Astrocyte (in vitro differentiated cells and primary cell): Measurements from ENCODE around the gene DCHS2. TPM values are rescaled to one million over a fixed set of nuclear protein-coding genes. Genes with fewer than 3 reads are reported as not detected.

Experiments used
- DNase-seq: peaks from one replicate; pipeline ENCODE4 v3.0.0-alpha.2; 2010; ENCODE audit warnings: low read depth
- FAIRE-seq: peaks from 2 replicates; lab custom pipeline; 2011; peaks lifted over from hg19 to GRCh38; lab: Jason Lieb, UNC
- H2AFZ ChIP-seq: 2 replicates; pipeline ENCODE4 v1.6.0; 2012; ENCODE audit warnings: low read depth, low read length, inconsistent platforms
- H3K27ac ChIP-seq: 2 replicates; pipeline ENCODE4 v1.5.1; 2011; ENCODE audit warnings: low read depth, low read length, inconsistent platforms
- H3K27me3 ChIP-seq: 2 replicates; pipeline ENCODE4 v1.6.0; 2011; ENCODE audit warnings: low read length, inconsistent platforms; ENCODE audit not compliant: insufficient read depth
- H3K36me3 ChIP-seq: 2 replicates; pipeline ENCODE4 v1.5.1; 2011; ENCODE audit warnings: low read length, inconsistent platforms; ENCODE audit not compliant: insufficient read depth
- H3K4me1 ChIP-seq: 2 replicates; pipeline ENCODE4 v1.5.1; 2011; ENCODE audit warnings: low read length, inconsistent platforms; ENCODE audit not compliant: insufficient read depth
- H3K4me2 ChIP-seq: 2 replicates; pipeline ENCODE4 v1.6.0; 2012; ENCODE audit warnings: low read length, inconsistent platforms
- H3K4me3 ChIP-seq: 2 replicates; pipeline ENCODE4 v1.5.1; 2011; ENCODE audit warnings: low read depth, mild to moderate bottlenecking, low read length, inconsistent platforms; ENCODE audit not compliant: insufficient read depth
- H3K79me2 ChIP-seq: 2 replicates; pipeline ENCODE4 v1.6.0; 2012; ENCODE audit warnings: mild to moderate bottlenecking, low read length, inconsistent platforms; ENCODE audit not compliant: insufficient read depth
- H3K9ac ChIP-seq: 2 replicates; pipeline ENCODE4 v1.6.0; 2012; ENCODE audit warnings: mild to moderate bottlenecking, low read length, inconsistent platforms
- H3K9me3 ChIP-seq: 2 replicates; pipeline ENCODE4 v1.5.1; 2012; ENCODE audit warnings: low read depth, mild to moderate bottlenecking, low read length, inconsistent platforms; ENCODE audit not compliant: insufficient read depth
- H4K20me1 ChIP-seq: 2 replicates; pipeline ENCODE4 v1.6.0; 2012; ENCODE audit warnings: low read length, inconsistent platforms; ENCODE audit not compliant: insufficient read depth
- H3K27ac Mint-ChIP-seq: one replicate; pipeline ENCODE4 v1.8.0; 2021; ENCODE audit warnings: mild to moderate bottlenecking, mixed read lengths; ENCODE audit not compliant: unreplicated experiment
- H3K27me3 Mint-ChIP-seq: one replicate; pipeline ENCODE4 v1.8.0; 2021; ENCODE audit warnings: low read depth, mixed read lengths; ENCODE audit not compliant: unreplicated experiment
- H3K36me3 Mint-ChIP-seq: one replicate; pipeline ENCODE4 v1.8.0; 2021; ENCODE audit warnings: low read depth, mixed read lengths; ENCODE audit not compliant: unreplicated experiment
- H3K4me1 Mint-ChIP-seq: one replicate; pipeline ENCODE4 v1.8.0; 2021; ENCODE audit warnings: low read depth, mixed read lengths; ENCODE audit not compliant: unreplicated experiment
- H3K4me3 Mint-ChIP-seq: one replicate; pipeline ENCODE4 v1.8.0; 2021; ENCODE audit warnings: mild to moderate bottlenecking, moderate library complexity, mixed read lengths; ENCODE audit not compliant: unreplicated experiment
- H3K9me3 Mint-ChIP-seq: one replicate; pipeline ENCODE4 v1.8.0; 2021; ENCODE audit warnings: mild to moderate bottlenecking, mixed read lengths; ENCODE audit not compliant: unreplicated experiment
- EZH2 ChIP-seq: IDR thresholded peaks from 2 replicates; pipeline ENCODE4 v1.6.1; 2012; ENCODE audit warnings: mild to moderate bottlenecking, low read length, inconsistent platforms; ENCODE audit not compliant: insufficient read depth
- total RNA-seq: library from RNA; stranded (reverse); gene quantifications from 2 replicates; pipeline ENCODE4 v1.2.1, GENCODE V29; 2021
- TF ChIP-seq, protein P1 (sequence below): IDR thresholded peaks from 2 replicates; pipeline ENCODE4 v1.5.1; 2011; ENCODE audit warnings: low read depth, mild to moderate bottlenecking, inconsistent platforms, low read length, moderate library complexity; ENCODE audit not compliant: insufficient read depth

DCHS2 gene
- total RNA-seq, 1 donor from 2014 or later = 0.25 TPM

DNA sequence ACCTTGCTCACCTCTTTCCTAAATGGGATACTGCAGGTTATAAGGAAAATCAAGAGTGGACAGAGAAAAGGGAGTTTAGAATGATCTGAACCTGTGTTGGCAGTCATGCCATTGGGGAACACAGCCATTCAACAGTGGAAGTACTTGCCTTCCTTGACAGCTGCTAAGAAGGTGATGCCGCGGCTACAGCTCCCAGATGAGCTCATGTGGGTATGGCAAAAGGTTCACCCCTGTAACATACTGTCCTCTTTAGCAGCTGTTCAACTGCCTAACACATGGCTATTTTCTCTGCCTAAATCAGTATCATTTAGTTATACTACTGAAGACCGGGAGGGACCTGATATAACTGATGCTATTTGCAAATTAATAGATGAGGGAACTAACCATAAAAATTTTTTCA, 76.8 kb downstream of the DCHS2 start:
- H3K4me3 ChIP-seq = no peak overlapping the region
- H3K4me1 ChIP-seq = peaks cover 7% of the 10 kb centered on the region
- peaks cover 4% of the 10 kb centered on the region for H3K27me3 ChIP-seq
- H3K27ac ChIP-seq = no peak overlapping the region
- Mint-ChIP-seq H3K27me3 (peaks cover 12% of the 10 kb centered on the region), H3K27ac (no peak overlapping the region), H3K4me1 (peaks cover 5% of the 10 kb centered on the region), H3K4me3 (no peak overlapping the region), H3K9me3 (peaks cover 4% of the 10 kb centered on the region), H3K36me3 (no peaks in the 10 kb centered on the region)
- H3K79me2 ChIP-seq = no peaks in the 10 kb centered on the region
- H2AFZ ChIP-seq = no peak overlapping the region
- H4K20me1 ChIP-seq = no peaks in the 10 kb centered on the region
- no peak for DNase-seq
- H3K9me3 ChIP-seq = no peaks in the 10 kb centered on the region
- no peak for FAIRE-seq
- no peak overlapping the region for H3K4me2 ChIP-seq
- H3K36me3 ChIP-seq = no peaks in the 10 kb centered on the region
- H3K9ac ChIP-seq = no peak overlapping the region
- no peak for TF ChIP-seq EZH2

DNA sequence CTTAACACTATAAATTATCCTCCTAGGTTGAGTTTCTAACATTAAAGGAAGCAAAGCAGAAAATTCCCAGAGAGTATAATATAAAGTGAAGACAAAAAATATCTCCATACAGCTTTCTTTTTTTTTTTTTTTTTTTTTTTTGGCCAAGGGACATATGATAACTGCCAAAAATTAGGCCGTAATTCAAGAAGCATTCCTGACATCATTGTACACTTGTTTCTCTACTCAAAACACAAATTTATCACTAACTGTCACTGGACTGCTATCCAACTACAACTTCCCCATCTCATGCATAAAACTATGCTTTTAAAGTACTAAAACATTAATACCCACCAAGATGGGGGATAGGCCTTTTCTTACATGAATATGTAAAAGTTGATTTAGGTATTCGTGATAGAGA, 77.2 kb downstream of the DCHS2 start:
- TF ChIP-seq, protein P1, sequence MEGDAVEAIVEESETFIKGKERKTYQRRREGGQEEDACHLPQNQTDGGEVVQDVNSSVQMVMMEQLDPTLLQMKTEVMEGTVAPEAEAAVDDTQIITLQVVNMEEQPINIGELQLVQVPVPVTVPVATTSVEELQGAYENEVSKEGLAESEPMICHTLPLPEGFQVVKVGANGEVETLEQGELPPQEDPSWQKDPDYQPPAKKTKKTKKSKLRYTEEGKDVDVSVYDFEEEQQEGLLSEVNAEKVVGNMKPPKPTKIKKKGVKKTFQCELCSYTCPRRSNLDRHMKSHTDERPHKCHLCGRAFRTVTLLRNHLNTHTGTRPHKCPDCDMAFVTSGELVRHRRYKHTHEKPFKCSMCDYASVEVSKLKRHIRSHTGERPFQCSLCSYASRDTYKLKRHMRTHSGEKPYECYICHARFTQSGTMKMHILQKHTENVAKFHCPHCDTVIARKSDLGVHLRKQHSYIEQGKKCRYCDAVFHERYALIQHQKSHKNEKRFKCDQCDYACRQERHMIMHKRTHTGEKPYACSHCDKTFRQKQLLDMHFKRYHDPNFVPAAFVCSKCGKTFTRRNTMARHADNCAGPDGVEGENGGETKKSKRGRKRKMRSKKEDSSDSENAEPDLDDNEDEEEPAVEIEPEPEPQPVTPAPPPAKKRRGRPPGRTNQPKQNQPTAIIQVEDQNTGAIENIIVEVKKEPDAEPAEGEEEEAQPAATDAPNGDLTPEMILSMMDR = no peak
- TF ChIP-seq EZH2 = no peak
- DNase-seq (no peak), FAIRE-seq (no peak)
- no peak overlapping the region for H3K4me2 ChIP-seq
- no peak overlapping the region for H3K27ac Mint-ChIP-seq
- H3K9ac ChIP-seq = no peak overlapping the region
- no peak overlapping the region for H2AFZ ChIP-seq
- no peak overlapping the region for H3K4me3 Mint-ChIP-seq
- H3K4me1 ChIP-seq = peaks cover 7% of the 10 kb centered on the region
- peaks cover 5% of the 10 kb centered on the region for H3K4me1 Mint-ChIP-seq
- no peaks in the 10 kb centered on the region for H3K9me3 ChIP-seq
- H3K79me2 ChIP-seq = no peaks in the 10 kb centered on the region
- H3K9me3 Mint-ChIP-seq = peaks cover 4% of the 10 kb centered on the region
- no peaks in the 10 kb centered on the region for H4K20me1 ChIP-seq
- no peak overlapping the region for H3K4me3 ChIP-seq
- H3K27ac ChIP-seq = no peak overlapping the region
- peaks cover 4% of the 10 kb centered on the region for H3K27me3 ChIP-seq
- H3K36me3 Mint-ChIP-seq = no peaks in the 10 kb centered on the region
- H3K27me3 Mint-ChIP-seq = peaks cover 10% of the 10 kb centered on the region
- no peaks in the 10 kb centered on the region for H3K36me3 ChIP-seq

DNA sequence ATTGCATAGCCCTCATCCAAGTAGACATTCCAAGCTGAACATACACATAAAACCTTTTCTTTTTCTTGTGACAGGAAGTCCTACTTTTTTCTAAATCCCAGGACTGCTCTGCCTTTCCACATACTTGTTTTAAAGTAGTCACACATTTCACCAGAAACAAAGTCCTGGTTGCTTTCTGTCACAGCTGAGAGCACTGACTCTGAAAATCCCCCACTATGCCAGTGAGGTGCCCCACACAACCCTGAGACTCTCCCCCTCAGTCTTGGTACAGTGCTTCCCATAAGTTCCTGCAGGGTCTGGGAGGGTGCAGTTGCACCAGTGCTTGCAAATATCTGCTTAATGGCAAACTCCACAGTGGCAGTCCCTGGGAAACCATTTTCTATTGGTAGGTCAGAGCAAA, 84.2 kb downstream of the DCHS2 start:
- TF ChIP-seq EZH2 = no peak
- TF ChIP-seq, protein P1 = no peak
- H3K36me3 Mint-ChIP-seq = no peaks in the 10 kb centered on the region
- H3K27me3 Mint-ChIP-seq = peaks cover 2% of the 10 kb centered on the region
- H3K27ac ChIP-seq = no peak overlapping the region
- H3K4me1 ChIP-seq = no peaks in the 10 kb centered on the region
- peaks cover 4% of the 10 kb centered on the region for H3K9me3 Mint-ChIP-seq
- H3K27ac Mint-ChIP-seq = no peak overlapping the region
- no peaks in the 10 kb centered on the region for H3K36me3 ChIP-seq
- DNase-seq (no peak), FAIRE-seq (no peak)
- H3K4me3 ChIP-seq = no peak overlapping the region
- H2AFZ ChIP-seq = no peak overlapping the region
- no peaks in the 10 kb centered on the region for H3K79me2 ChIP-seq
- H3K27me3 ChIP-seq = no peaks in the 10 kb centered on the region
- H3K9me3 ChIP-seq = no peaks in the 10 kb centered on the region
- H3K9ac ChIP-seq = no peak overlapping the region
- no peaks in the 10 kb centered on the region for H3K4me1 Mint-ChIP-seq
- no peaks in the 10 kb centered on the region for H4K20me1 ChIP-seq
- no peak overlapping the region for H3K4me3 Mint-ChIP-seq
- no peak overlapping the region for H3K4me2 ChIP-seq
